Motor neuron (in vitro differentiated cells): ENCODE results near the gene ASPM. TPM values are rescaled to one million over a fixed set of nuclear protein-coding genes. Genes with fewer than 3 reads are reported as not detected.

ENCODE experiments used
- ATAC-seq, 8 experiments: fragments of 200-7000 bp; cut with Tn5 transposase; replicated peaks in 6 of 8; 2 replicates each; pipeline ENCODE4 v1.8.0; 2021; ENCODE audit warnings: mild to moderate bottlenecking in 8 of 8, moderate library complexity in 8 of 8
- H3K27ac ChIP-seq, 2 donors: fragments of 250-450 bp; sonication (Bioruptor Pico); 2 replicates each; pipeline ENCODE4 v1.9.0; 2021; ENCODE audit warnings: antibody characterized with exemption in 2 of 2, mild to moderate bottlenecking in 2 of 2, moderate library complexity in 1 of 2
- H3K4me1 ChIP-seq, 2 donors: fragments of 250-450 bp; sonication (Bioruptor Pico); replicated peaks in 1 of 2; 2 replicates each; pipeline ENCODE4 v1.6.1; 2021; ENCODE audit warnings: antibody characterized with exemption in 2 of 2, mild to moderate bottlenecking in 2 of 2, moderate library complexity in 1 of 2
- H3K4me3 ChIP-seq, 5 donors: fragments of 250-450 bp; sonication (Bioruptor Pico); 2 replicates each; pipeline ENCODE4 v1.9.0; 2021; ENCODE audit warnings: antibody characterized with exemption in 5 of 5, mild to moderate bottlenecking in 5 of 5, moderate library complexity in 4 of 5
- WGBS, 10 experiments: fragments of 450-650 bp; shearing (Covaris generic); methylation state at CpG; one replicate each; pipeline ENCODE4 v1.0.0; 2022; 5-methylcytosine and 5-hydroxymethylcytosine counted together
- in situ Hi-C, 9 experiments: fragments of 400-800 bp; cut with MboI; loops; one replicate each; pipeline ENCODE4 v1.15.0; 2021; ENCODE audit warnings: low sequenced_read_pairs in 9 of 9, low pct_unique_long_range_greater_than_20kb in 2 of 9; ENCODE audit not compliant: unreplicated experiment in 9 of 9
- total RNA-seq, 8 experiments: library from RNA; unstranded; fragments of 300-600 nt; gene quantifications; 2 replicates each; pipeline versions ENCODE4 v1.2.3 to v1.2.4, GENCODE V29; 2022

ASPM gene, protein sequence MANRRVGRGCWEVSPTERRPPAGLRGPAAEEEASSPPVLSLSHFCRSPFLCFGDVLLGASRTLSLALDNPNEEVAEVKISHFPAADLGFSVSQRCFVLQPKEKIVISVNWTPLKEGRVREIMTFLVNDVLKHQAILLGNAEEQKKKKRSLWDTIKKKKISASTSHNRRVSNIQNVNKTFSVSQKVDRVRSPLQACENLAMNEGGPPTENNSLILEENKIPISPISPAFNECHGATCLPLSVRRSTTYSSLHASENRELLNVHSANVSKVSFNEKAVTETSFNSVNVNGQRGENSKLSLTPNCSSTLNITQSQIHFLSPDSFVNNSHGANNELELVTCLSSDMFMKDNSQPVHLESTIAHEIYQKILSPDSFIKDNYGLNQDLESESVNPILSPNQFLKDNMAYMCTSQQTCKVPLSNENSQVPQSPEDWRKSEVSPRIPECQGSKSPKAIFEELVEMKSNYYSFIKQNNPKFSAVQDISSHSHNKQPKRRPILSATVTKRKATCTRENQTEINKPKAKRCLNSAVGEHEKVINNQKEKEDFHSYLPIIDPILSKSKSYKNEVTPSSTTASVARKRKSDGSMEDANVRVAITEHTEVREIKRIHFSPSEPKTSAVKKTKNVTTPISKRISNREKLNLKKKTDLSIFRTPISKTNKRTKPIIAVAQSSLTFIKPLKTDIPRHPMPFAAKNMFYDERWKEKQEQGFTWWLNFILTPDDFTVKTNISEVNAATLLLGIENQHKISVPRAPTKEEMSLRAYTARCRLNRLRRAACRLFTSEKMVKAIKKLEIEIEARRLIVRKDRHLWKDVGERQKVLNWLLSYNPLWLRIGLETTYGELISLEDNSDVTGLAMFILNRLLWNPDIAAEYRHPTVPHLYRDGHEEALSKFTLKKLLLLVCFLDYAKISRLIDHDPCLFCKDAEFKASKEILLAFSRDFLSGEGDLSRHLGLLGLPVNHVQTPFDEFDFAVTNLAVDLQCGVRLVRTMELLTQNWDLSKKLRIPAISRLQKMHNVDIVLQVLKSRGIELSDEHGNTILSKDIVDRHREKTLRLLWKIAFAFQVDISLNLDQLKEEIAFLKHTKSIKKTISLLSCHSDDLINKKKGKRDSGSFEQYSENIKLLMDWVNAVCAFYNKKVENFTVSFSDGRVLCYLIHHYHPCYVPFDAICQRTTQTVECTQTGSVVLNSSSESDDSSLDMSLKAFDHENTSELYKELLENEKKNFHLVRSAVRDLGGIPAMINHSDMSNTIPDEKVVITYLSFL (N-terminal part only)
- total RNA-seq: 10 to 100 TPM in 3 of 8 experiments, 1 to 10 TPM in 4, under 1 TPM in 1; 0.15 to 55.5 (median 3.1) TPM

DNA sequence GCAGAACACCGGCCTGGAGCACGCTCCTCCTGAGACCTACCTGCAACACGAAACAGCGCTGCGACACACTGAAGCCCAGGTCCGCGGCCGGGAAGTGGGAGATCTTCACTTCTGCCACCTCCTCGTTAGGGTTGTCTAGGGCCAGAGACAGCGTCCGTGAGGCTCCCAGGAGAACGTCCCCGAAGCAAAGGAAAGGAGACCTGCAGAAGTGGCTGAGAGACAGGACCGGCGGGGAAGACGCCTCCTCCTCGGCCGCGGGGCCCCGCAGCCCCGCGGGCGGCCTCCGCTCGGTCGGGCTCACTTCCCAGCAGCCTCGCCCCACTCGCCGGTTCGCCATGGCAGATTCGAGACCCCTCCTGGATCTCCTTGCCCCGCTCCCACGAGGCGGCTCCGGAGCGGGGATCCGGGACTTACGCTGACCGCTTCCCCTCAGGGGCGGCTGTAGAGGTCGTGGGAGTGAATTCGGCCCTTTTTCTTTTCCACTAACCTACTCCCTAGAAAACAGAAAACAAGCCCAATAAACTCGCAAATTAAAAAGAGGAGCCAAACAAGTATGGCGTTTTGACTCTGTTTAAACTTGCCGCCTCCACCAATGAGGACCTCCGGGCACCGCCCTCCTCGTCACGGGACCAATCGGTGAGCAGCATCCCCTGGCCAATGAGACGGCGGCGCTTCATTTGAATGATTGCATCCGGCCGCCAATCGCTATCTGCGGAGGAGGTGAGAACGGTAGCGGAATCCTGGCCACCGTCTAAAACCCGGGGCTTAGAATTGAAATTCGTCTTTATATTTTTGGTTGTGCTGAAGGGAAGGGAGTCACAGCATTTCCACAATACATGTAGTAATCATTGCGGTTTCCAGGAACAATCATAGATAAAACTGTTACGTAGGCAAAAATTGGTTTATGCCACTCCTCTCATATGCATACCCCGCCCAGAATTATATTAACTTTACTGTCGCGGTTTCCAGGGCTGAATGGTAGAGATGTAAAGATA is at the start of gene ASPM:
Gene ASPM (minus strand): TSS at position 569 of the 995 bp plus-strand sequence. CDS start 232 bp downstream, at position 337.
- H3K4me3 ChIP-seq: peak within 1 kb of the TSS; percentile 45 to 76 (median 56)
- peak within 1 kb of the TSS in 1 of 2 donors; percentile 47 for H3K27ac ChIP-seq
- in situ Hi-C loops: no loop called here
- WGBS, 10 experiments: 0 to 2% (median 1%) methylated on average over 6 to 51 of the region's 67 CpGs; no CpG with 5 or more reads in 1 of the 10 experiments
- peaks cover 15 to 16% of the 10 kb centered on the region in 2 donors for H3K4me1 ChIP-seq
- peak; percentile 97 to 100 (median 100) for ATAC-seq

DNA sequence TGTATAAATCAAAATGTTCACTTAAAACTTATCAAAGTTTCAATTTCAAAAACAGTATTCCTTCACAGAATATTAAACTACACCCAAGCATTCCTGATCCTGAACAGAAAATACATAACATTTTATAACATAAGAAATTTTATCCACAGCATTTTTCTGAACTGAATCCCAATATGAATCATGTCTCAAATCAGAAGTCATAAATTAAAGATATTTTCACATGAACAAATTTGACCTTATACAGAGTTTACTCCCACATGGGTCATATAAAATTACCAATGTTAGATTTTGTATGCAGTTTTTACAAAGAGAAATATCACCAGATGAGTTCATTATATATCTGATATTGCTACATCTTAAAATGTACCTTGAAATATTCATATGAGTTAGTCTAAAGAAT is 48.6 kb upstream of the ASPM start:
- no peak for ATAC-seq
- H3K27ac ChIP-seq: no peak overlapping the region
- peaks cover 13 to 33% of the 10 kb centered on the region in 2 donors for H3K4me1 ChIP-seq
- no peak overlapping the region for H3K4me3 ChIP-seq
- in situ Hi-C loops: no loop called here

DNA sequence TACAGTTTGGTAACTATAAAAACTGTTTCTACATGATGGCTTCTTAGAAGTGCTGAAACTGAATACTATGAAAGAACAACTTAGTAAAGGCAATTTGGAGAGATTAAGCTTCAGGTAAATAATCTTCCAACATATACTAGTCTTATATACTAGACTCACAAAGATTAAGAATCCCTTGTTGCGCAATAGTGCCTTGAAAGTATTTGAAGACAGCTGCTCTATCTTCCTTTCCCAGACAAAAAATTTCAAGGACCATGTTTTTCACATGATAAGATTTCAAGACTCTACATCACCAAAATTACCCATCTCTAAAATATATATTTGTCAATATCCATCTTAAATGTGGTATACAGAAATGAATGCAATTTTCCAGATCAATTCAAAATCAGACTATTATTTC is 37.7 kb upstream of the ASPM start:
- WGBS, 10 experiments: 86 to 100% (median 100%) methylated on average over 1 of the region's 1 CpG; no CpG with 5 or more reads in 3 of the 10 experiments
- ATAC-seq: no peak
- Histone ChIP-seq H3K4me1 (no peaks in the 10 kb centered on the region), H3K4me3 (no peak overlapping the region), H3K27ac (no peak overlapping the region)
- in situ Hi-C loops: no loop called here

DNA sequence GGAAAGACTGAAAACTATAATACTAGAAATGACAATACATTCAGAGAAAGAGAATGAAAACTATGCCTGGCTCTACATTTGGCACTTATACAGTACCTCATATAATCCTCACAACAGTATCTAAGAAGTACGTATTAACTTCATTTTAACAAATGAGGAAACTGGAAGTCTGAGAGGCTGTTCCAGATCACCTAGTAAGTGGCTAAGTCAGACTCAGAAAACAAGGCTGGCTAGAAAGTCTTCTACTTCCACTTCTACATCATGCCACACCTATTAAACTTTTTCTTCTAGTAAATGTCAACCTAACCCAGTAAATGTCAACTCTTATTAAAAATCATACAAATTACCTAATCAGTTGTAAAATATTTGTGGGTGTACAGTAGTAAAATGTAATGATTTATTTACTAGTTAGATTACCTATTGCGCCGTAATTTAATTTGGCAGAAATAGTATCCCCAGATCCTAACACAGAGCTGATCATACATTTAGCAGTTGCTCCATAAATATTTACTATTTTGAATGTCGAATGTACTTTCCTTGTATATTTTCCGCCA is 36.8 kb upstream of the ASPM start:
- 83 to 100% (median 96%) methylated on average over 1 to 5 of the region's 5 CpGs for WGBS, 10 experiments
- in situ Hi-C loops: no loop called here
- no peak overlapping the region for H3K4me3 ChIP-seq
- no peaks in the 10 kb centered on the region for H3K4me1 ChIP-seq
- ATAC-seq: no peak
- no peak overlapping the region for H3K27ac ChIP-seq

DNA sequence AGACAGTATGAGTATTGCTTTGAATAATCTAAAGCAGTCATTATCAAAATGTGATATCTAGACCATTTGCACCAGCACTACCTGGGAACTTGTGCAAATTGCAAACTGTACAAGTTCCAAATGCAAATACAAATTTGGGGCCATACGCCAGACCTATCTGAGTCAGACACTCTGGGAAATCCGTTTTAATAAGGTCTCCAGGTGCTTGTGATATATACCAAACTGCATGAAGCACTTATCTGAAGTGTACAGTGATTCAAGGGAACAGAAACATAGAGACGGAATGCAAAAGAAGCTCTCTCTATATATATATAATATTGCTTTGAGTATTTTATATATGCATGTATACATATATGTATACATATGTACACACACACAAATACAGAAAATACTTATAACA is 36.2 kb upstream of the ASPM start:
- Histone ChIP-seq H3K4me3 (no peak overlapping the region), H3K27ac (no peak overlapping the region), H3K4me1 (no peaks in the 10 kb centered on the region)
- no peak for ATAC-seq
- WGBS, 10 experiments: 66 to 100% (median 82%) methylated on average over 1 to 3 of the region's 3 CpGs; no CpG with 5 or more reads in 4 of the 10 experiments
- in situ Hi-C loops: no loop called here

DNA sequence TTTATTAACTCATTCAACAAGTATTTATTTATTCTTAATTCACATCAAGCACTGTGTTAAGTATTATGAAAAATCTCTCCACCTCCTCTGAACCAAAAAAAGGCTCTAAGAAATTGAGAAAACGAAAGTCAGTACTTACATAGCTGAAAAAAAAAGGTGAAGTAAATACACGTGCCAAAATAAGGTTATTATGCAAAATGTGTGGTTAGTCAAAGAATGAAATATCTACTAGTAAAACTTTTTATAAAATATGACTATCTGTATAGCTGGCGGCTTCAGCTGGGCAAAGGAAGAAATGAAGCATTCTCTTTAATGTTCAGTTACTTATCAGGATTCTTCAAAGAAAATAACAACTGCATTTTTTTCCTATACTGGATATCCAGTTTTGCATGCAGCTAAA is 35.5 kb upstream of the ASPM start:
- no peak for ATAC-seq
- Histone ChIP-seq H3K4me3 (no peak overlapping the region), H3K4me1 (no peaks in the 10 kb centered on the region), H3K27ac (no peak overlapping the region)
- WGBS, 10 experiments: 53 to 95% (median 87%) methylated on average over 3 of the region's 3 CpGs
- in situ Hi-C loops: no loop called here

DNA sequence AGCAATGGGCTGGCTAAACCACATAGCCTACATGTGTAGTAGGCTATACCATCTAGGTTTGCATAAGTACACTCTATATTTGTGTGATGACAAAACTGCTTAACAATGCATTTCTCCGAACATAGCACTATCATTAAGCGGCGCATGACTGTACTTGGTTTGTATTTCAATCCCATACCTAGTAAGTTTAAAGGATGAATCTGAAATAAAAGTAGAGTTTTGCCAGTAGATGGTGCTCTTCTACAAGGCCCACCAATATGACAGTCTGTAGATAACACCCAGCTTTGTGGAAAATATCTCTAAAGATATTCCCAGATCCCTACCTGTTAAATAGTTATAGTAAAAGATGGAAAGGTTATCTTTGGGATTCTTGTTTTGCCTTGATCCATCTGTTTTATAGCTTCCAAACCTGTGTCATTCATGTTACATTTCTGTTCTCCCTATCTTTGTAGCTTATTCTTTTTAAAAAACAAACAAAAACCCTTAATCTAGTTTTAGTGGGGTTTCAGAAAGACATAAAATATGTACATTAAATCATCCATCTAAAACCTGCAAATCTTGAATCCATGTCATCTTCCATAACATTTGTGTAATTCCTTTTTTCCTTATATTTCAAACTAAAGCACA is 33.9 kb upstream of the ASPM start:
- no peak overlapping the region for H3K4me3 ChIP-seq
- peak; percentile 39 to 88 (median 56) for ATAC-seq
- no peak overlapping the region for H3K27ac ChIP-seq
- 19 to 100% (median 75%) methylated on average over 1 to 3 of the region's 3 CpGs; no CpG with 5 or more reads in 2 of the 10 experiments for WGBS, 10 experiments
- H3K4me1 ChIP-seq: no peaks in the 10 kb centered on the region
- in situ Hi-C loops: no loop called here

DNA sequence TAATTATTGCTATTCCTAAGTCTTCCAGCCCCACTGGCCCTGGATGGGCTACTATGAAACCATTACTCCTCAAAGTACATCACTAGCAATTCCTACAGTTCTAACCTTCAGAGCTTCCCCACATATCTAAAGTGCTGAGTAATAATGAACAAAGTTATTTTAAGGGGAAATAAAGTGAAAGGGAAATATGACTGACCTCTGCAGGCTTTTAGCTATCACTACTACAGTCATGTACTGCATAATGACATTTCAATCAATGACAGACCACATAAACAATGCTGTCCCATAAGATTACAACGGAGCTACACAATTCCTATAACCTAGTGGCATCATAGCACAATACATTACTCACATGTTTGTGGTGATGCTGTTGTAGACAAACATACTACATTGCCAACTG is 32.5 kb upstream of the ASPM start:
- Histone ChIP-seq H3K27ac (no peak overlapping the region), H3K4me1 (no peaks in the 10 kb centered on the region), H3K4me3 (no peak overlapping the region)
- peak in 2 of 8 experiments; percentile 75 to 86 for ATAC-seq
- in situ Hi-C loops: no loop called here
- WGBS, 10 experiments: 0 to 100% (median 90%) methylated on average over 1 of the region's 1 CpG; no CpG with 5 or more reads in 1 of the 10 experiments

DNA sequence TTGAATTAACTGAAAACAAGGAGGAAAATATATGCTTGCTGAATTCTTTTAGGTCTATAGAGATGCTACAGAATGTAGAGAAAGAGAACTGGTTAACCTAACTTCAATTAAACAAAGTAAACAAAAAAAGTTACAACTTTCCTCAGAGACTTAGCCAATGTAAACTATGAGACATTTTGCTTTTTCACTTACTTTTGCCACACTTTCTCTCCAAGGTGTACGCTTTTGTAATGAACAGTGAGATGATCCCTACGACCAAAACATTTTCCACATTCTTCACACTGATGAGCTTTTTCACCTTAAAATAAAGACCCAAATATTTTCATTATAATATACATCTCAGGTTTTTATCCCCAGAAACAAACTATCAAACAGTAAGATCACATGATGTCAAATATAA is 28.3 kb upstream of the ASPM start:
- H3K27ac ChIP-seq: no peak overlapping the region
- H3K4me3 ChIP-seq: no peak overlapping the region
- in situ Hi-C loops: no loop called here
- H3K4me1 ChIP-seq: no peaks in the 10 kb centered on the region
- WGBS, 10 experiments: 78 to 100% (median 94%) methylated on average over 1 to 2 of the region's 2 CpGs
- no peak for ATAC-seq

DNA sequence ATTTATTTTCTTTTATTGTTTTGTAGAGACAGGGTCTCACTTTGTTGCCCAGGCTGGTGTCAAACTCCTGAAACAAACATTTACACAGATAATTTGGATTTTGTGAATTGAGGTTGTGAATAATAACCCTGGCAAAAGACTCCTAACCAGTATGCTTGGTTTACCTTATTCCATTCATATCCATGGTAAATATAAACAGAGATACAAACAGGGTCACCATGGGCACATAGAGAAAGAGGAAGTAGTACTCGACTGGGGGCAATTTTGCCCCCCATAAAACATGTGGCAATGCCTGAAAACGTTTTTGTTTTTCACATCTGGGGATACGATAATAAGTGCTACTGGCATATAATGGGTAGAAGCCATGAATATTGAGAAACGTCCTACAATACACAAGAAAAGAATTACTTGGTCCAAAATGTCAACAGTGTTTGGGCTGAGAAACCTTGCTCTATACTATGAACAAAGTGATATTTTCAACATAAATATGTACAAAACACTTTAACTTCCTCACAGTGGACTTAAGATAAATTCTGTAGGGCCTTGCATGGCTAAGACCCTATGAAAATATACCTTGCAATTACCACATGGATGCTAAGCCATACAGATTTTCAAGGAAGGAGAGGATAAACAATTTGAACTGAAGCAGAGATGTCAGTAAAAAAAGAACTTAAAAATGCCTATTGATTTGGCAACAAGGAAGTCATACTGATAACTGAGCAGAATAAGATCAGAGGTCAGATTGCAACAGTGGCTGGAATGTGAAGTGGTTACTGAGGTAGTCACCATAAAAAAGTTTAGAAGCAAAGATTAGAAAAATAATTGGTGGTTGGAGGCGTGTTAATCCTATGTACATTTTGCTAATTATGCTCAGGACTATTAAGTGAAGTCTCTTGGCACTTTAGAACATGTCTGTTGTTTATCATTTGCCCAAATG is 27.4 kb upstream of the ASPM start:
- ATAC-seq: no peak
- in situ Hi-C loops: no loop called here
- 51 to 90% (median 70%) methylated on average over 3 to 5 of the region's 5 CpGs for WGBS, 10 experiments
- no peaks in the 10 kb centered on the region for H3K4me1 ChIP-seq
- no peak overlapping the region for H3K4me3 ChIP-seq
- H3K27ac ChIP-seq: no peak overlapping the region

DNA sequence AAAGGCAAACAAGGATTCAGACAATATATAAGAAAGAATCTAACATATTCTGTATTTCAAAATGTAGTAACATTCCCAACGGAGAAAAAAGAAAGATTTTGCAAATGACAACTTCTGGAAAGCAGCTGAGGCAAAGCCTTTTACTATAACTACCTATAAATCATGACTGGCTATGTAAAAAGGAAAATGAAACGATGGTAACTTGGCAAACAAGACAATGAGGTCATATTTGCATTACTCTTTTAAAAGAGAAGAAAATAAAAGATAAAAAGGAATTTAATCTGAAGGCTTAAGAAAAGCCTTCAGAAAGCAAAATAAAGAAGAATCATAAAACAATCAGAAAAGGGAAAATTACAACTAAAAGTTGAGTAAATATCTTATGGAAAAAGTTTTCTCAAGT is 25.1 kb upstream of the ASPM start:
- Histone ChIP-seq H3K27ac (no peak overlapping the region), H3K4me1 (no peaks in the 10 kb centered on the region), H3K4me3 (no peak overlapping the region)
- peak in 1 of 8 experiments; percentile 29 for ATAC-seq
- in situ Hi-C loops: no loop called here
- 6 to 88% (median 47%) methylated on average over 1 to 2 of the region's 2 CpGs for WGBS, 10 experiments
